Measurements from ENCODE around the gene DELE1.
A peak's percentile ranks its signal among the peaks of the same experiment; 100 is the strongest.

Gene DELE1

DNA sequence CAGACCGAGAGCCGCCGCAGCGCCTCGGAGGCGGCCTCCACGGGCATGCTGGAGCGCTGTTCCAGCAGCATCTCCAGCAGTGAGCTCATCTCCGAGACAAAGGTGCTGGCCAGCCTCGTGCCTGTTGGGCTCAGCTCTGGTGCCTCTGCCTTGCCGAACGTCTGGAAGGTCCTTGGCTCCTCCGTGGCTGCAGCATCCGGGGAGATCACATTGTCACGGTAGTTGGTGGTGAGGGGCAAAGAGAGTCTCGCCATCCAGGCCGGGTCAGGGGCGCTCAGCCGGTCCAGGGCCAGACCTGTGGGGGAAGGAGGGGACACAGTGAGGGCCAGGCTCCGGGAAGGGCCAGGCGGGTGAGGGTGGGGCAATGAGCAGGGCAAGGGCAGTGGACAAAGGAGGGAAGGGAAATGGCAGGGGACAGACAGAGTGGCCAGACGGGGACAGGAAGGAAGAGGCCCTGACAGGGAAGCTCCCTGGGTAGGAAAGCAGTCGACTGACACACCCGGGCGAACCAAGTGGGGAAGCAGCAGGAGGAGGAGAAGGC is 21.9 kb downstream of the DELE1 start:
- no peak for DNase-seq (ENCODE audit: low read depth)
- TF ChIP-seq, protein P1, sequence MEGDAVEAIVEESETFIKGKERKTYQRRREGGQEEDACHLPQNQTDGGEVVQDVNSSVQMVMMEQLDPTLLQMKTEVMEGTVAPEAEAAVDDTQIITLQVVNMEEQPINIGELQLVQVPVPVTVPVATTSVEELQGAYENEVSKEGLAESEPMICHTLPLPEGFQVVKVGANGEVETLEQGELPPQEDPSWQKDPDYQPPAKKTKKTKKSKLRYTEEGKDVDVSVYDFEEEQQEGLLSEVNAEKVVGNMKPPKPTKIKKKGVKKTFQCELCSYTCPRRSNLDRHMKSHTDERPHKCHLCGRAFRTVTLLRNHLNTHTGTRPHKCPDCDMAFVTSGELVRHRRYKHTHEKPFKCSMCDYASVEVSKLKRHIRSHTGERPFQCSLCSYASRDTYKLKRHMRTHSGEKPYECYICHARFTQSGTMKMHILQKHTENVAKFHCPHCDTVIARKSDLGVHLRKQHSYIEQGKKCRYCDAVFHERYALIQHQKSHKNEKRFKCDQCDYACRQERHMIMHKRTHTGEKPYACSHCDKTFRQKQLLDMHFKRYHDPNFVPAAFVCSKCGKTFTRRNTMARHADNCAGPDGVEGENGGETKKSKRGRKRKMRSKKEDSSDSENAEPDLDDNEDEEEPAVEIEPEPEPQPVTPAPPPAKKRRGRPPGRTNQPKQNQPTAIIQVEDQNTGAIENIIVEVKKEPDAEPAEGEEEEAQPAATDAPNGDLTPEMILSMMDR (conservative IDR thresholded peaks at IDR 0.05; ENCODE audit: control insufficient read depth, insufficient read depth, low read depth, low read length): no peak

DNA sequence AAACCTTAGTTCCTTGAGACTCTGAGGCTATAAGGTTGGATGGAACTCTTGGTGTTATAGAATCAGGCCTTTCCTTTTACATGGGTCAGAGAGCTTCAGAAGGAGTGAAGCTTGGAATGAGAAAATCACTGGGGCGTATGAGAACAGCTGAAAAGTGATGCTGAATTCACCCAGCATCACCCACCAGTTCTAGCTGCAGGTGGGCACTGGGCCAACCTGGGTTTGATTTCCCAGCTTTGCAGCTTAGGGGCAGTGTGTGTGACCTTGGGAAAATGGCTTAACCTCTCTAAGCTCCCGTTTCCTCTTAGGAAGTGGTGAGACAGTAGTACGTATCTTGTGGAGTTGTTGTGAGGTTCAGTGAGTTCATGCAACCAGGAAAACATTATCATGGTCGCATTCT is 23.6 kb downstream of the DELE1 start:
- DNase-seq (ENCODE audit: low read depth): no peak
- TF ChIP-seq, protein P1 (conservative IDR thresholded peaks at IDR 0.05; ENCODE audit: control insufficient read depth, insufficient read depth, low read depth, low read length): no peak
- H3K4me3 ChIP-seq (ENCODE audit: control insufficient read depth, low read depth, low read length): no peak overlapping the region

More for the DNA sequence above, 21.9 kb downstream of the DELE1 start:
- no peak overlapping the region for H3K4me3 ChIP-seq (ENCODE audit: control insufficient read depth, low read depth, low read length)

DNA sequence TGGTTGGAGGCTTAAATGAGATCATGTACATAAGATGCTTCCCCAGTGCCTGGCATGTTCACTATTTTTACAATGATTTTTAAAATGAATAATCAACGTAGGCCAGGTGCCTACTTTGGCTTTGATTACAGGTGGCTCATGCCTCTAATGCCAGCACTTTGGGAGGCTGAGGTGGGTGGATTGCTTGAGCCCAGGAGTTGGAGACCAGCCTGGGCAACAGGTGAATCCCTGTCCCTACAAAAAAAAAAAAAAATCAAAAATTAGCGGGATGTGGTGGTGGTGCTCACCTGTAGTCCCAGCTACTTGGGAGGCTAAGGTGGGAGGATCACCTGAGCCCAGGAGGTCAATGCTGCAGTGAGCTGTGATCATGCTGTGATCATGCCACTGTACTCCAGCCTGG is 25.1 kb downstream of the DELE1 start:
- H3K4me3 ChIP-seq (ENCODE audit: control insufficient read depth, low read depth, low read length): no peak overlapping the region
- no peak for DNase-seq (ENCODE audit: low read depth)
- TF ChIP-seq, protein P1 (conservative IDR thresholded peaks at IDR 0.05; ENCODE audit: control insufficient read depth, insufficient read depth, low read depth, low read length): no peak

GRCh38 chr5:141949511-141949910 is 25.8 kb downstream of the DELE1 start:
- H3K4me3 ChIP-seq (ENCODE audit: control insufficient read depth, low read depth, low read length): no peak overlapping the region
- TF ChIP-seq, protein P1 (conservative IDR thresholded peaks at IDR 0.05; ENCODE audit: control insufficient read depth, insufficient read depth, low read depth, low read length): no peak
- DNase-seq (ENCODE audit: low read depth): no peak

DNA sequence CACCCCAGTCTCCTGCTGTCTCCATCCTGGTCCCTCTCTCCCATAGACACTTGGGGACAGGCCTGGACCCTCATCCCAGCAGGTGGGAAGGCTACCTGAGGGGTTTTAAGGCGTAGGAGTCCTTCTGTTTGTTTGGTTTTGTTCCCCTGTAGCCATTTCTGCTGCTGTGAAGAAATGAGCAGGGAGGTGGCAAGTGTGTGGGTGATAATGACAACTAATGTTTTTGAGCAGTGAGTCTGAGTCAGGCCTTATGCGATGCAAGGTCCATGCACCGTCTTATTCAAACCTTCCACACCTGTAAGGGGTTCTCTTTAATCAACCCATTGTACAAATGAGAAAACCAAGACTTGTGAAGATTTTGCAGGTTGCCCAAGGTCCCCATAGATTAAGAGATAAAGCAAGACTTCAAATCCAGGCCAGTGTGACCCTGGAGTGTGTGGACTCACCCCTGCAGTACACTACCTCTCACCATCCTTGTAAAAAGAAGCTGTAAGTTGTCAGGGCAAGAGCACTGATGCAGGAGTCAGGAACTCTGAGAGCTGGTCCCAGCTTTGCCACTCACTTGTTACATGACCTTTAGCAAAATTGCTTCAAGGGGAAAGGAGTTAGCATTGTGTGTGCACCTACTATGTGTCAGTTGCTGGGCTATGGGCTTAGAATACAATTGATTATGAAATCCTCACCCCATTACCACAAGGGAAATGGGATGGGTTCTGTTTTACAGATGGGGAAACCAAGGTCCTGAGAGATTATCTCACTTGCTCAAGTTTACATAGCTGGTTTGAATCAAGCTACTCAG is 26.7 kb downstream of the DELE1 start:
- TF ChIP-seq, protein P1 (conservative IDR thresholded peaks at IDR 0.05; ENCODE audit: control insufficient read depth, insufficient read depth, low read depth, low read length): no peak
- no peak for DNase-seq (ENCODE audit: low read depth)
- H3K4me3 ChIP-seq (ENCODE audit: control insufficient read depth, low read depth, low read length): no peak overlapping the region

DNA sequence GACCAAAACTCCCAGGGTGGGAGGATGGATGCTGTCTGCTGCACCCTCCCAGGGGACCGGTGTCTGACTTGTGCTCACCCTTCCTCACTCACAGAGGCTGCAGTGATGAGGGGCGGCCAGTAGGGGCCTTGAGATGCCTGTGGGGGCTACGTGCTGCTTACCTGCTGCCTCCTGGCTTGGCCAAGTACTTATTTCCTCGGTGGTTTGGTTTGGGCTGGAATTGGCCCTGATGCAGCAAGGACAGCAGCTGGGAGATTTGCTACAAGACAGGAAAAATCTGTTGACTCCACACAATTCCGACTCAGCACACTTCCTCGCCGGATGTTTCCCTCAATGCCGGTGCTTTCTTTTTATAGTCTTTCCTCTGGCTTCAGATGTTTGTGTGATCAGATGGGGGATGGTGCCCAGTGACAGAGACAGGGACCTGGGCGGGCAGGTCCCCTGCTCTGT is 27.7 kb downstream of the DELE1 start:
- TF ChIP-seq, protein P1 (conservative IDR thresholded peaks at IDR 0.05; ENCODE audit: control insufficient read depth, insufficient read depth, low read depth, low read length): peak; percentile 29
- no peak overlapping the region for H3K4me3 ChIP-seq (ENCODE audit: control insufficient read depth, low read depth, low read length)
- no peak for DNase-seq (ENCODE audit: low read depth)

Measured in fibroblast of mammary gland (primary cell).